Measurements from ENCODE around the gene NTNG1. TPM values are rescaled to one million over a fixed set of nuclear protein-coding genes. Genes with fewer than 3 reads are reported as not detected.

Gene NTNG1
- total RNA-seq, 1 experiment from 2014 or later = 1.5 TPM

GRCh38 chr1:107457989-107458388 is 317.1 kb downstream of the NTNG1 start:
- Histone ChIP-seq H2AFZ (ENCODE audit: low read length) (no peak overlapping the region), H2BK15ac (ENCODE audit: low read depth, low read length) (no peak overlapping the region), H2AK5ac (ENCODE audit: insufficient read length, low read length) (no peak overlapping the region), H3K79me2 (ENCODE audit: insufficient read depth, low read length) (no peaks in the 10 kb centered on the region), H4K91ac (ENCODE audit: insufficient read length, low read depth, low read length) (no peak overlapping the region), H3K79me1 (ENCODE audit: insufficient read depth, low read depth, low read length, poor library complexity, severe bottlenecking) (no peaks in the 10 kb centered on the region), H2BK5ac (ENCODE audit: insufficient read length, low read length) (no peak overlapping the region), H2BK12ac (ENCODE audit: insufficient read length, low read depth, low read length) (no peak overlapping the region), H3K27me3 (ENCODE audit: insufficient read depth, low read length) (no peaks in the 10 kb centered on the region), H3K4ac (ENCODE audit: low read depth, low read length) (no peak overlapping the region), H3K27ac (ENCODE audit: insufficient read length, low read depth, low read length) (no peak overlapping the region), H3T11ph (ENCODE audit: low read length) (no peak overlapping the region), H2BK120ac (ENCODE audit: low read depth, low read length, poor library complexity, severe bottlenecking) (no peak overlapping the region), H3K18ac (ENCODE audit: insufficient read length, low read depth, low read length) (no peak overlapping the region), H2BK20ac (ENCODE audit: low read depth, low read length, poor library complexity, severe bottlenecking) (no peak overlapping the region), H3K23me2 (ENCODE audit: insufficient read length, low read depth, low read length, poor library complexity, severe bottlenecking) (no peaks in the 10 kb centered on the region), H3K14ac (ENCODE audit: insufficient read depth, low read length) (no peak overlapping the region), H3K4me2 (ENCODE audit: insufficient read depth, insufficient read length, low read length) (no peak overlapping the region), H3K23ac (ENCODE audit: insufficient read length, low read depth, low read length) (no peak overlapping the region), H4K8ac (replicated peaks; ENCODE audit: insufficient read length, low read depth, low read length) (no peak overlapping the region), H3K9ac (ENCODE audit: extremely low read depth, insufficient read length, low read length) (no peak overlapping the region), H3K9me3 (ENCODE audit: control insufficient read depth, low read depth, low read length) (no peaks in the 10 kb centered on the region), H4K20me1 (ENCODE audit: control insufficient read depth, insufficient read depth, insufficient read length) (no peaks in the 10 kb centered on the region), H4K5ac (ENCODE audit: insufficient read length, low read depth, low read length) (no peak overlapping the region), H3K56ac (ENCODE audit: insufficient read length, low read depth, low read length) (no peak overlapping the region), H3K4me1 (ENCODE audit: insufficient read depth, low read length) (no peaks in the 10 kb centered on the region)
- no peak for DNase-seq
- WGBS (ENCODE audit: extremely low coverage, insufficient read length, low lambda C conversion rate) = no CpG with 5 or more reads among the region's 3 CpGs
- no peak overlapping the region for H3K4me3 Mint-ChIP-seq
- no peak for TF ChIP-seq CTCF (conservative IDR thresholded peaks at IDR 0.05)
- no peaks in the 10 kb centered on the region for H3K9me3 Mint-ChIP-seq
- peaks cover 9% of the 10 kb centered on the region in 2 experiments for H3K4me1 Mint-ChIP-seq
- H3K27ac Mint-ChIP-seq = no peak overlapping the region
- H3K36me3 Mint-ChIP-seq (ENCODE audit: insufficient read depth in 1 of 3, low read depth in 3 of 3) = 0 out of 7 replicates have a peak, but pooled peaks cover 0 to 3% (median 0%) of the 10 kb centered on the region in 3 experiments
- H3K27me3 Mint-ChIP-seq (ENCODE audit: low read depth) = no peaks in the 10 kb centered on the region
